GM23338 (cell line): ENCODE results near the gene ATP12A. TPM values are rescaled to one million over a fixed set of nuclear protein-coding genes. Genes with fewer than 3 reads are reported as not detected.

Source experiments
- ATAC-seq: fragments of 200-7000 bp; cut with Tn5 transposase; 3 replicates; pipeline ENCODE4 v1.9.1; 2020
- DNase-seq: peaks from one replicate; pipeline ENCODE4 v3.0.0-alpha.2; 2015; ENCODE audit warnings: low spot score
- H2AFZ ChIP-seq: fragments of 200-600 bp; sonication (generic); 2 replicates; pipeline ENCODE4 v1.8.0; 2016; ENCODE audit warnings: antibody characterized with exemption, mild to moderate bottlenecking, moderate library complexity
- H3F3A ChIP-seq: fragments of 200-600 bp; sonication (generic); replicated peaks from 2 replicates; pipeline ENCODE4 v1.8.0; 2017; ENCODE audit warnings: antibody characterized with exemption, mixed run types, low read depth
- H3K27ac ChIP-seq: fragments of 200-600 bp; sonication (generic); 2 replicates; pipeline ENCODE4 v1.6.1; 2016; ENCODE audit warnings: low read depth
- H3K27me3 ChIP-seq: fragments of 200-600 bp; sonication (generic); 2 replicates; pipeline ENCODE4 v1.8.0; 2016; ENCODE audit warnings: mild to moderate bottlenecking, mixed run types, moderate library complexity; ENCODE audit not compliant: insufficient read depth
- H3K36me3 ChIP-seq: fragments of 200-600 bp; sonication (generic); 2 replicates; pipeline ENCODE4 v1.8.0; 2016; ENCODE audit warnings: mild to moderate bottlenecking; ENCODE audit not compliant: insufficient read depth
- H3K4me1 ChIP-seq: fragments of 200-600 bp; sonication (generic); 2 replicates; pipeline ENCODE4 v1.8.0; 2016; ENCODE audit warnings: mild to moderate bottlenecking, moderate library complexity; ENCODE audit not compliant: insufficient read depth
- H3K4me2 ChIP-seq: fragments of 200-600 bp; sonication (generic); 2 replicates; pipeline ENCODE4 v1.7.1; 2017; ENCODE audit warnings: mixed run types
- H3K4me3 ChIP-seq: fragments of 200-600 bp; sonication (generic); 2 replicates; pipeline ENCODE4 v1.6.1; 2016; ENCODE audit warnings: mixed run types
- H3K79me2 ChIP-seq: fragments of 200-600 bp; sonication (generic); replicated peaks from 2 replicates; pipeline ENCODE4 v1.8.0; 2017; ENCODE audit warnings: mild to moderate bottlenecking; ENCODE audit not compliant: insufficient read depth
- H3K9me2 ChIP-seq: fragments of 200-600 bp; sonication (generic); 2 replicates; pipeline ENCODE4 v1.8.0; 2017; ENCODE audit not compliant: insufficient read depth
- H4K20me1 ChIP-seq: fragments of 200-600 bp; sonication (generic); replicated peaks from 2 replicates; pipeline ENCODE4 v1.8.0; 2017; ENCODE audit warnings: mild to moderate bottlenecking; ENCODE audit not compliant: insufficient read depth
- H3K27ac Mint-ChIP-seq: 2 replicates; pipeline ENCODE4 v1.8.0; 2020; ENCODE audit warnings: inconsistent platforms, mild to moderate bottlenecking, moderate library complexity, mixed read lengths
- H3K27me3 Mint-ChIP-seq: 3 replicates; pipeline ENCODE4 v1.8.0; 2022; ENCODE audit warnings: low read depth, mild to moderate bottlenecking, moderate library complexity, mixed read lengths, inconsistent platforms; ENCODE audit not compliant: insufficient read depth, poor library complexity
- H3K36me3 Mint-ChIP-seq: 3 replicates; pipeline ENCODE4 v1.8.0; 2021; ENCODE audit warnings: low read depth, mild to moderate bottlenecking, inconsistent platforms, moderate library complexity, mixed read lengths
- H3K4me1 Mint-ChIP-seq: 3 replicates; pipeline ENCODE4 v1.8.0; 2020; ENCODE audit warnings: mild to moderate bottlenecking, inconsistent platforms, mixed read lengths
- H3K4me3 Mint-ChIP-seq: 3 replicates; pipeline ENCODE4 v1.8.0; 2021; ENCODE audit warnings: moderate library complexity, mild to moderate bottlenecking, inconsistent platforms, mixed read lengths
- H3K9me3 Mint-ChIP-seq: 3 replicates; pipeline ENCODE4 v1.8.0; 2020; ENCODE audit warnings: moderate library complexity, mild to moderate bottlenecking, inconsistent platforms, mixed read lengths
- CREB1 ChIP-seq: fragments of 250-450 bp; sonication (Bioruptor Pico); IDR thresholded peaks from 2 replicates; pipeline ENCODE4 v1.5.0; 2020; ENCODE audit warnings: low read depth, mild to moderate bottlenecking, moderate library complexity
- EZH2 ChIP-seq: fragments of 200-600 bp; sonication (generic); IDR thresholded peaks from one replicate; pipeline ENCODE4 v1.8.0; 2017; ENCODE audit warnings: antibody characterized with exemption, mild to moderate bottlenecking, low read depth; ENCODE audit not compliant: unreplicated experiment
- EZH2phosphoT487 ChIP-seq: fragments of 200-600 bp; sonication (generic); IDR thresholded peaks from one replicate; pipeline ENCODE4 v1.8.1; 2018; ENCODE audit warnings: antibody characterized with exemption; ENCODE audit not compliant: unreplicated experiment
- JUNB ChIP-seq: IDR thresholded peaks from one replicate; pipeline ENCODE4 v1.6.1; 2016; ENCODE audit warnings: antibody characterized with exemption; ENCODE audit not compliant: unreplicated experiment
- NANOG ChIP-seq: IDR thresholded peaks from 2 replicates; pipeline ENCODE4 v1.6.1; 2016; ENCODE audit warnings: antibody characterized with exemption, borderline replicate concordance
- POLR2AphosphoS5 ChIP-seq: IDR thresholded peaks from 2 replicates; pipeline ENCODE4 v1.6.1; 2016; ENCODE audit warnings: antibody characterized with exemption, low read depth
- STAT1 ChIP-seq: IDR thresholded peaks from one replicate; pipeline ENCODE4 v1.6.1; 2016; ENCODE audit warnings: antibody characterized with exemption; ENCODE audit not compliant: unreplicated experiment
- ZNF114 ChIP-seq: fragments of 250-450 bp; sonication (Bioruptor Pico); IDR thresholded peaks from 2 replicates; pipeline ENCODE4 v1.5.0; 2020; ENCODE audit warnings: mild to moderate bottlenecking, moderate library complexity
- ZNF331 ChIP-seq: fragments of 250-450 bp; sonication (Bioruptor Pico); IDR thresholded peaks from 2 replicates; pipeline ENCODE4 v1.5.0; 2020; ENCODE audit warnings: low read depth, mild to moderate bottlenecking, moderate library complexity
- polyA plus RNA-seq: library from polyadenylated mRNA; unstranded; fragments of >200 nt; fragmentation: Nextera tagmentation; extraction: Ambion mirVana; gene quantifications from 2 replicates; pipeline ENCODE4 v1.2.1, GENCODE V29; 2016
- total RNA-seq: library from RNA; depleted of rRNA; stranded (reverse); fragments of >200 nt; shearing (Covaris generic); gene quantifications from 2 replicates; pipeline ENCODE4 v1.2.3, GENCODE V29; 2014
- TF ChIP-seq, protein P1 (sequence below): IDR thresholded peaks from one replicate; pipeline ENCODE4 v1.6.1; 2018; ENCODE audit warnings: antibody characterized with exemption; ENCODE audit not compliant: unreplicated experiment
- TF ChIP-seq, protein P2 (sequence below): fragments of 250-450 bp; sonication (Bioruptor Pico); IDR thresholded peaks from 2 replicates; pipeline ENCODE4 v1.5.0; 2020; ENCODE audit warnings: mild to moderate bottlenecking, moderate library complexity
- TF ChIP-seq, protein P3 (sequence below): IDR thresholded peaks from 2 replicates; pipeline ENCODE4 v1.6.1; 2016; ENCODE audit warnings: antibody characterized with exemption
- TF ChIP-seq, protein P4 (sequence below), 2 experiments: fragments of 200-600 bp in 1 of 2; sonication (generic) in 1 of 2; conservative IDR thresholded peaks; 2 replicates each; pipeline versions ENCODE4 v1.5.1 to v1.6.1; 2016 to 2017; ENCODE audit warnings: antibody characterized with exemption in 2 of 2, low read depth in 2 of 2, mild to moderate bottlenecking in 2 of 2, moderate library complexity in 1 of 2

The ATP12A gene
- total and polyA plus RNA-seq, 2 experiments from 2014 or later: 0.40 to 1.0 TPM

DNA sequence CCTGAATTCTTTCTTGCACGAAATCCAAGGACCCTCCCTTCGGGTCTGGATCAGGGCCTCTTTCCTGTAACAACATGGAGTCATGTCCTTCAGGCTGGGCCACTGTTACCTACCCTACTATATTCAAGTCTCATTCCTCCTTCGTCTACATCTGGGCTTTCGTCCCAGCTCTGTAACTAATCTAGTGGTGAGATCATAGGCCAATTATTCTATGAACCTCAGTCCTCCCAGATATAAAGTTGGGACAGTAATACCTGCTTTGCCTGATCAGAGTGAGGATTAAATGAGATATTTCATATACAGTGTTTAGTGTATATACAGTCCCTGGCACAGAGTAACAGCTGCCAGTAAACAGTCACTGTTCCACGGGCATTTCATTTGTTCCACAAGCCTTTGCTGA is 48.3 kb upstream of the ATP12A start:
- no peak overlapping the region for H3K4me3 Mint-ChIP-seq
- no peak overlapping the region for H3K27ac Mint-ChIP-seq
- Histone ChIP-seq H3K27ac (no peak overlapping the region), H3K36me3 (no peaks in the 10 kb centered on the region), H3K4me1 (no peaks in the 10 kb centered on the region; the same call in 1 of the 2 replicates), H4K20me1 (no peaks in the 10 kb centered on the region), H3F3A (no peaks in the 10 kb centered on the region), H3K4me3 (no peak overlapping the region), H3K79me2 (no peaks in the 10 kb centered on the region), H3K9me2 (0 out of 2 replicates have a peak, but pooled peaks cover 3% of the 10 kb centered on the region), H3K4me2 (no peak overlapping the region), H2AFZ (no peak overlapping the region), H3K27me3 (no peaks in the 10 kb centered on the region)
- H3K9me3 Mint-ChIP-seq: no peaks in the 10 kb centered on the region
- DNase-seq (no peak), ATAC-seq (no peak)
- H3K36me3 Mint-ChIP-seq: no peaks in the 10 kb centered on the region; the same call in 2 of the 3 replicates
- H3K27me3 Mint-ChIP-seq: peaks cover 7% of the 10 kb centered on the region
- peaks cover 16% of the 10 kb centered on the region for H3K4me1 Mint-ChIP-seq
- TF ChIP-seq ZNF331 (no peak), EZH2 (no peak), NANOG (no peak), EZH2phosphoT487 (no peak), CREB1 (no peak), POLR2AphosphoS5 (no peak), ZNF114 (CRISPR knock-in tag) (no peak), STAT1 (no peak), JUNB (no peak)
- TF ChIP-seq, protein P1, sequence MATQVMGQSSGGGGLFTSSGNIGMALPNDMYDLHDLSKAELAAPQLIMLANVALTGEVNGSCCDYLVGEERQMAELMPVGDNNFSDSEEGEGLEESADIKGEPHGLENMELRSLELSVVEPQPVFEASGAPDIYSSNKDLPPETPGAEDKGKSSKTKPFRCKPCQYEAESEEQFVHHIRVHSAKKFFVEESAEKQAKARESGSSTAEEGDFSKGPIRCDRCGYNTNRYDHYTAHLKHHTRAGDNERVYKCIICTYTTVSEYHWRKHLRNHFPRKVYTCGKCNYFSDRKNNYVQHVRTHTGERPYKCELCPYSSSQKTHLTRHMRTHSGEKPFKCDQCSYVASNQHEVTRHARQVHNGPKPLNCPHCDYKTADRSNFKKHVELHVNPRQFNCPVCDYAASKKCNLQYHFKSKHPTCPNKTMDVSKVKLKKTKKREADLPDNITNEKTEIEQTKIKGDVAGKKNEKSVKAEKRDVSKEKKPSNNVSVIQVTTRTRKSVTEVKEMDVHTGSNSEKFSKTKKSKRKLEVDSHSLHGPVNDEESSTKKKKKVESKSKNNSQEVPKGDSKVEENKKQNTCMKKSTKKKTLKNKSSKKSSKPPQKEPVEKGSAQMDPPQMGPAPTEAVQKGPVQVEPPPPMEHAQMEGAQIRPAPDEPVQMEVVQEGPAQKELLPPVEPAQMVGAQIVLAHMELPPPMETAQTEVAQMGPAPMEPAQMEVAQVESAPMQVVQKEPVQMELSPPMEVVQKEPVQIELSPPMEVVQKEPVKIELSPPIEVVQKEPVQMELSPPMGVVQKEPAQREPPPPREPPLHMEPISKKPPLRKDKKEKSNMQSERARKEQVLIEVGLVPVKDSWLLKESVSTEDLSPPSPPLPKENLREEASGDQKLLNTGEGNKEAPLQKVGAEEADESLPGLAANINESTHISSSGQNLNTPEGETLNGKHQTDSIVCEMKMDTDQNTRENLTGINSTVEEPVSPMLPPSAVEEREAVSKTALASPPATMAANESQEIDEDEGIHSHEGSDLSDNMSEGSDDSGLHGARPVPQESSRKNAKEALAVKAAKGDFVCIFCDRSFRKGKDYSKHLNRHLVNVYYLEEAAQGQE: no peak
- TF ChIP-seq, protein P2, sequence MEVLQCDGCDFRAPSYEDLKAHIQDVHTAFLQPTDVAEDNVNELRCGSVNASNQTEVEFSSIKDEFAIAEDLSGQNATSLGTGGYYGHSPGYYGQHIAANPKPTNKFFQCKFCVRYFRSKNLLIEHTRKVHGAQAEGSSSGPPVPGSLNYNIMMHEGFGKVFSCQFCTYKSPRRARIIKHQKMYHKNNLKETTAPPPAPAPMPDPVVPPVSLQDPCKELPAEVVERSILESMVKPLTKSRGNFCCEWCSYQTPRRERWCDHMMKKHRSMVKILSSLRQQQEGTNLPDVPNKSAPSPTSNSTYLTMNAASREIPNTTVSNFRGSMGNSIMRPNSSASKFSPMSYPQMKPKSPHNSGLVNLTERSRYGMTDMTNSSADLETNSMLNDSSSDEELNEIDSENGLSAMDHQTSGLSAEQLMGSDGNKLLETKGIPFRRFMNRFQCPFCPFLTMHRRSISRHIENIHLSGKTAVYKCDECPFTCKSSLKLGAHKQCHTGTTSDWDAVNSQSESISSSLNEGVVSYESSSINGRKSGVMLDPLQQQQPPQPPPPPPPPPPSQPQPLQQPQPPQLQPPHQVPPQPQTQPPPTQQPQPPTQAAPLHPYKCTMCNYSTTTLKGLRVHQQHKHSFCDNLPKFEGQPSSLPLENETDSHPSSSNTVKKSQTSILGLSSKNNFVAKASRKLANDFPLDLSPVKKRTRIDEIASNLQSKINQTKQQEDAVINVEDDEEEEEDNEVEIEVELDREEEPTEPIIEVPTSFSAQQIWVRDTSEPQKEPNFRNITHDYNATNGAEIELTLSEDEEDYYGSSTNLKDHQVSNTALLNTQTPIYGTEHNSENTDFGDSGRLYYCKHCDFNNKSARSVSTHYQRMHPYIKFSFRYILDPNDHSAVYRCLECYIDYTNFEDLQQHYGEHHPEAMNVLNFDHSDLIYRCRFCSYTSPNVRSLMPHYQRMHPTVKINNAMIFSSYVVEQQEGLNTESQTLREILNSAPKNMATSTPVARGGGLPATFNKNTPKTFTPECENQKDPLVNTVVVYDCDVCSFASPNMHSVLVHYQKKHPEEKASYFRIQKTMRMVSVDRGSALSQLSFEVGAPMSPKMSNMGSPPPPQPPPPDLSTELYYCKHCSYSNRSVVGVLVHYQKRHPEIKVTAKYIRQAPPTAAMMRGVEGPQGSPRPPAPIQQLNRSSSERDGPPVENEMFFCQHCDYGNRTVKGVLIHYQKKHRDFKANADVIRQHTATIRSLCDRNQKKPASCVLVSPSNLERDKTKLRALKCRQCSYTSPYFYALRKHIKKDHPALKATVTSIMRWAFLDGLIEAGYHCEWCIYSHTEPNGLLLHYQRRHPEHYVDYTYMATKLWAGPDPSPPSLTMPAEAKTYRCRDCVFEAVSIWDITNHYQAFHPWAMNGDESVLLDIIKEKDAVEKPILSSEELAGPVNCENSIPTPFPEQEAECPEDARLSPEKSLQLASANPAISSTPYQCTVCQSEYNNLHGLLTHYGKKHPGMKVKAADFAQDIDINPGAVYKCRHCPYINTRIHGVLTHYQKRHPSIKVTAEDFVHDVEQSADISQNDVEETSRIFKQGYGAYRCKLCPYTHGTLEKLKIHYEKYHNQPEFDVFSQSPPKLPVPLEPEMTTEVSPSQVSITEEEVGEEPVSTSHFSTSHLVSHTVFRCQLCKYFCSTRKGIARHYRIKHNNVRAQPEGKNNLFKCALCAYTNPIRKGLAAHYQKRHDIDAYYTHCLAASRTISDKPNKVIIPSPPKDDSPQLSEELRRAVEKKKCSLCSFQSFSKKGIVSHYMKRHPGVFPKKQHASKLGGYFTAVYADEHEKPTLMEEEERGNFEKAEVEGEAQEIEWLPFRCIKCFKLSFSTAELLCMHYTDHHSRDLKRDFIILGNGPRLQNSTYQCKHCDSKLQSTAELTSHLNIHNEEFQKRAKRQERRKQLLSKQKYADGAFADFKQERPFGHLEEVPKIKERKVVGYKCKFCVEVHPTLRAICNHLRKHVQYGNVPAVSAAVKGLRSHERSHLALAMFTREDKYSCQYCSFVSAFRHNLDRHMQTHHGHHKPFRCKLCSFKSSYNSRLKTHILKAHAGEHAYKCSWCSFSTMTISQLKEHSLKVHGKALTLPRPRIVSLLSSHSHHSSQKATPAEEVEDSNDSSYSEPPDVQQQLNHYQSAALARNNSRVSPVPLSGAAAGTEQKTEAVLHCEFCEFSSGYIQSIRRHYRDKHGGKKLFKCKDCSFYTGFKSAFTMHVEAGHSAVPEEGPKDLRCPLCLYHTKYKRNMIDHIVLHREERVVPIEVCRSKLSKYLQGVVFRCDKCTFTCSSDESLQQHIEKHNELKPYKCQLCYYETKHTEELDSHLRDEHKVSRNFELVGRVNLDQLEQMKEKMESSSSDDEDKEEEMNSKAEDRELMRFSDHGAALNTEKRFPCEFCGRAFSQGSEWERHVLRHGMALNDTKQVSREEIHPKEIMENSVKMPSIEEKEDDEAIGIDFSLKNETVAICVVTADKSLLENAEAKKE (CRISPR knock-in tag): no peak
- TF ChIP-seq, protein P3, sequence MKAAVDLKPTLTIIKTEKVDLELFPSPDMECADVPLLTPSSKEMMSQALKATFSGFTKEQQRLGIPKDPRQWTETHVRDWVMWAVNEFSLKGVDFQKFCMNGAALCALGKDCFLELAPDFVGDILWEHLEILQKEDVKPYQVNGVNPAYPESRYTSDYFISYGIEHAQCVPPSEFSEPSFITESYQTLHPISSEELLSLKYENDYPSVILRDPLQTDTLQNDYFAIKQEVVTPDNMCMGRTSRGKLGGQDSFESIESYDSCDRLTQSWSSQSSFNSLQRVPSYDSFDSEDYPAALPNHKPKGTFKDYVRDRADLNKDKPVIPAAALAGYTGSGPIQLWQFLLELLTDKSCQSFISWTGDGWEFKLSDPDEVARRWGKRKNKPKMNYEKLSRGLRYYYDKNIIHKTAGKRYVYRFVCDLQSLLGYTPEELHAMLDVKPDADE: no peak
- TF ChIP-seq, protein P4, sequence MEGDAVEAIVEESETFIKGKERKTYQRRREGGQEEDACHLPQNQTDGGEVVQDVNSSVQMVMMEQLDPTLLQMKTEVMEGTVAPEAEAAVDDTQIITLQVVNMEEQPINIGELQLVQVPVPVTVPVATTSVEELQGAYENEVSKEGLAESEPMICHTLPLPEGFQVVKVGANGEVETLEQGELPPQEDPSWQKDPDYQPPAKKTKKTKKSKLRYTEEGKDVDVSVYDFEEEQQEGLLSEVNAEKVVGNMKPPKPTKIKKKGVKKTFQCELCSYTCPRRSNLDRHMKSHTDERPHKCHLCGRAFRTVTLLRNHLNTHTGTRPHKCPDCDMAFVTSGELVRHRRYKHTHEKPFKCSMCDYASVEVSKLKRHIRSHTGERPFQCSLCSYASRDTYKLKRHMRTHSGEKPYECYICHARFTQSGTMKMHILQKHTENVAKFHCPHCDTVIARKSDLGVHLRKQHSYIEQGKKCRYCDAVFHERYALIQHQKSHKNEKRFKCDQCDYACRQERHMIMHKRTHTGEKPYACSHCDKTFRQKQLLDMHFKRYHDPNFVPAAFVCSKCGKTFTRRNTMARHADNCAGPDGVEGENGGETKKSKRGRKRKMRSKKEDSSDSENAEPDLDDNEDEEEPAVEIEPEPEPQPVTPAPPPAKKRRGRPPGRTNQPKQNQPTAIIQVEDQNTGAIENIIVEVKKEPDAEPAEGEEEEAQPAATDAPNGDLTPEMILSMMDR (conservative IDR thresholded peaks at IDR 0.05; ENCODE audit: low read depth in 2 of 2): no peak
